ENCODE measurements around the gene DNAJC1. TPM values are rescaled to one million over a fixed set of nuclear protein-coding genes. Genes with fewer than 3 reads are reported as not detected.

DNAJC1 gene
- total RNA-seq, 1 donor, result 25.8 TPM

- TF ChIP-seq CTCF (IDR thresholded peaks at IDR 0.05; ENCODE audit: insufficient read depth, low read length), result no peak
- no peak overlapping the region for H3K4me3 ChIP-seq (ENCODE audit: low read depth, low read length)
- DNase-seq (ENCODE audit: low read depth), result no peak
Observed at GRCh38 chr10:21808550-21808949, 195.0 kb downstream of the DNAJC1 start.

GRCh38 chr10:21807180-21807579, 196.3 kb downstream of the DNAJC1 start:
- TF ChIP-seq CTCF (IDR thresholded peaks at IDR 0.05; ENCODE audit: insufficient read depth, low read length), result no peak
- no peak overlapping the region for H3K4me3 ChIP-seq (ENCODE audit: low read depth, low read length)
- no peak for DNase-seq (ENCODE audit: low read depth)

- no peak for DNase-seq (ENCODE audit: low read depth)
- TF ChIP-seq CTCF (IDR thresholded peaks at IDR 0.05; ENCODE audit: insufficient read depth, low read length), result no peak
- H3K4me3 ChIP-seq (ENCODE audit: low read depth, low read length), result no peak overlapping the region
Observed at GRCh38 chr10:21803374-21803773, 200.2 kb downstream of the DNAJC1 start.

GRCh38 chr10:21801609-21802008, 201.9 kb downstream of the DNAJC1 start:
- H3K4me3 ChIP-seq (ENCODE audit: low read depth, low read length), result no peak overlapping the region
- no peak for TF ChIP-seq CTCF (IDR thresholded peaks at IDR 0.05; ENCODE audit: insufficient read depth, low read length)
- no peak for DNase-seq (ENCODE audit: low read depth)

- DNase-seq (ENCODE audit: low read depth), result no peak
- TF ChIP-seq CTCF (IDR thresholded peaks at IDR 0.05; ENCODE audit: insufficient read depth, low read length), result no peak
- H3K4me3 ChIP-seq (ENCODE audit: low read depth, low read length), result no peak overlapping the region
Observed at GRCh38 chr10:21797984-21798765, 205.4 kb downstream of the DNAJC1 start.

- H3K4me3 ChIP-seq (ENCODE audit: low read depth, low read length), result no peak overlapping the region
- no peak for TF ChIP-seq CTCF (IDR thresholded peaks at IDR 0.05; ENCODE audit: insufficient read depth, low read length)
- DNase-seq (ENCODE audit: low read depth), result no peak
Observed at GRCh38 chr10:21797533-21797932, 206.0 kb downstream of the DNAJC1 start.

- no peak for DNase-seq (ENCODE audit: low read depth)
- H3K4me3 ChIP-seq (ENCODE audit: low read depth, low read length), result no peak overlapping the region
- TF ChIP-seq CTCF (IDR thresholded peaks at IDR 0.05; ENCODE audit: insufficient read depth, low read length), result no peak
Observed at GRCh38 chr10:21791276-21791675, 212.3 kb downstream of the DNAJC1 start.

Data from fibroblast of the aortic adventitia (primary cell).